GM12878 (cell line): Measurements from ENCODE around the gene MOCOS. TPM values are rescaled to one million over a fixed set of nuclear protein-coding genes. Genes with fewer than 3 reads are reported as not detected.

Source experiments
- ATAC-seq: fragments of 200-7000 bp; cut with Tn5 transposase; 3 replicates; pipeline ENCODE4 v1.9.1; 2020; ENCODE audit warnings: mild to moderate bottlenecking, moderate library complexity
- BruUV-seq: library from RNA; stranded (reverse); fragments of 400-500 nt; replicated peaks from 2 replicates; lab custom pipeline; 2021; lab: Mats Ljungman, UMichigan
- CTCF ChIA-PET: fragments of 300-600 bp; sonication (Branson Sonifier 250); formaldehyde crosslinking; extraction: SDS; loops from one replicate; lab custom pipeline; 2021; ENCODE audit warnings: inconsistent platforms; lab: Yijun Ruan, JAX
- POLR2A ChIA-PET: fragments of 350-600 bp; formaldehyde crosslinking; extraction: SDS; loops from one replicate; lab custom pipeline; 2021; ENCODE audit warnings: inconsistent platforms; lab: Charles Lee
- RAD21 ChIA-PET: fragments of 300-600 bp; sonication (Branson Sonifier 250); formaldehyde crosslinking; loops from one replicate; lab custom pipeline; 2023; ENCODE audit warnings: antibody characterized with exemption; ENCODE audit not compliant: unreplicated experiment; lab: Charles Lee
- SMC1A ChIA-PET: fragments of 300-600 bp; sonication (Branson Sonifier 250); formaldehyde crosslinking; loops from one replicate; lab custom pipeline; 2023; ENCODE audit not compliant: unreplicated experiment, uncharacterized antibody; lab: Charles Lee
- DNase-seq: peaks from one replicate; pipeline ENCODE4 v3.0.0-alpha.2; 2011; ENCODE audit warnings: low read depth, low spot score
- FAIRE-seq: peaks from 3 replicates; lab custom pipeline; 2011; peaks lifted over from hg19 to GRCh38; lab: Jason Lieb, UNC
- H2AFZ ChIP-seq: 2 replicates; pipeline ENCODE4 v1.6.0; 2011; ENCODE audit warnings: low read depth, low read length, control low read depth; ENCODE audit not compliant: control insufficient read depth
- H3K27ac ChIP-seq: 2 replicates; pipeline ENCODE4 v1.5.1; 2011; ENCODE audit warnings: control low read depth; ENCODE audit not compliant: control insufficient read depth, insufficient read depth
- H3K27me3 ChIP-seq, 2 experiments: replicated peaks in 1 of 2; 2 replicates each; pipeline versions ENCODE4 v1.6.0 to v1.6.1; 2011; ENCODE audit warnings: low read length in 1 of 2; ENCODE audit not compliant: control insufficient read depth in 2 of 2, insufficient read depth in 2 of 2
- H3K36me3 ChIP-seq, 2 experiments: 2 replicates each; pipeline ENCODE4 v1.5.1; 2011; ENCODE audit warnings: low read length in 1 of 2; ENCODE audit not compliant: control insufficient read depth in 2 of 2, insufficient read depth in 2 of 2
- H3K4me1 ChIP-seq: 2 replicates; pipeline ENCODE4 v1.6.1; 2011; ENCODE audit warnings: mild to moderate bottlenecking, low read length, moderate library complexity, mixed read lengths; ENCODE audit not compliant: control insufficient read depth, insufficient read depth
- H3K4me2 ChIP-seq: 2 replicates; pipeline ENCODE4 v1.6.0; 2011; ENCODE audit warnings: control low read depth; ENCODE audit not compliant: control insufficient read depth, insufficient read depth
- H3K4me3 ChIP-seq: fragments of 200-600 bp; sonication (generic); 2 replicates; pipeline ENCODE4 v1.5.1; 2016
- H3K79me2 ChIP-seq: 2 replicates; pipeline ENCODE4 v1.6.0; 2011; ENCODE audit warnings: low read length; ENCODE audit not compliant: control insufficient read depth, insufficient read depth
- H3K9ac ChIP-seq: 2 replicates; pipeline ENCODE4 v1.8.0; 2011; ENCODE audit warnings: low read length, control low read depth, mixed read lengths; ENCODE audit not compliant: control insufficient read depth, insufficient read depth
- H3K9me3 ChIP-seq: replicated peaks from 3 replicates; pipeline ENCODE4 v1.5.1; 2011; ENCODE audit warnings: mild to moderate bottlenecking, low read length; ENCODE audit not compliant: control insufficient read depth, insufficient read depth
- H4K20me1 ChIP-seq: 2 replicates; pipeline ENCODE4 v1.6.0; 2011; ENCODE audit not compliant: control insufficient read depth, insufficient read depth
- ATF7 ChIP-seq: fragments of 450-650 bp; IDR thresholded peaks from 2 replicates; pipeline ENCODE4 v1.6.1; 2016; ENCODE audit warnings: low read depth, mild to moderate bottlenecking
- HDAC6 ChIP-seq: fragments of 200-600 bp; sonication (generic); IDR thresholded peaks from one replicate; pipeline ENCODE4 v1.8.0; 2017; ENCODE audit warnings: antibody characterized with exemption; ENCODE audit not compliant: unreplicated experiment
- HDGF ChIP-seq: fragments of 450-650 bp; IDR thresholded peaks from 2 replicates; pipeline ENCODE4 v1.6.1; 2016; ENCODE audit warnings: antibody characterized with exemption
- JUND ChIP-seq: IDR thresholded peaks from 2 replicates; pipeline ENCODE4 v1.6.1; 2012; ENCODE audit warnings: low read depth, mild to moderate bottlenecking, low read length, improper control_type of control experiment, moderate library complexity
- NFIC ChIP-seq: IDR thresholded peaks from 2 replicates; pipeline ENCODE4 v1.6.1; 2012; ENCODE audit warnings: low read depth, mild to moderate bottlenecking, inconsistent platforms, low read length, moderate library complexity
- PKNOX1 ChIP-seq: fragments of 450-650 bp; IDR thresholded peaks from 2 replicates; pipeline ENCODE4 v1.6.1; 2016; ENCODE audit warnings: mild to moderate bottlenecking
- POLR2A ChIP-seq: IDR thresholded peaks from 2 replicates; pipeline ENCODE4 v1.6.1; 2011; ENCODE audit warnings: low read depth, mild to moderate bottlenecking, low read length
- POLR2AphosphoS2 ChIP-seq: IDR thresholded peaks from 2 replicates; pipeline ENCODE4 v1.6.1; 2011; ENCODE audit warnings: low read depth, mild to moderate bottlenecking, low read length, improper control_type of control experiment, moderate library complexity
- SMC3 ChIP-seq: IDR thresholded peaks from 2 replicates; pipeline ENCODE4 v1.6.1; 2011; ENCODE audit warnings: low read length, improper control_type of control experiment, borderline replicate concordance
- SUPT20H ChIP-seq: IDR thresholded peaks from 2 replicates; pipeline ENCODE4 v1.6.1; 2011; ENCODE audit warnings: low read depth, mild to moderate bottlenecking, low read length, moderate library complexity, borderline replicate concordance; ENCODE audit not compliant: control insufficient read depth
- WGBS: methylation state at CpG from one replicate; pipeline ENCODE4 v1.1.6; 2016; ENCODE audit warnings: low lambda C conversion rate; ENCODE audit not compliant: insufficient replicate concordance, insufficient coverage; ENCODE audit errors: missing lambda C conversion rate; 5-methylcytosine and 5-hydroxymethylcytosine counted together
- in situ Hi-C: fragments of 300-500 bp; cut with MboI; formaldehyde crosslinking; loops from 9 replicates; pipeline ENCODE4 v1.14.3; 2018; ENCODE audit warnings: mixed read lengths
- intact Hi-C: fragments of 100-400 bp; cut with micrococcal nuclease; formaldehyde crosslinking; loops from one replicate; pipeline ENCODE4 v1.14.2; 2022; ENCODE audit not compliant: unreplicated experiment
- polyA plus RNA-seq, 11 experiments: library from polyadenylated mRNA; depleted of rRNA in 4 of 11; unstranded in 6 of 11; stranded (reverse) in 5 of 11; fragments of >200 nt; fragmentation: Nextera tagmentation in 4 of 11; fragmentation: Illumina TruSeq in 1 of 11; extraction: Ambion mirVana in 4 of 11; extraction: Trizol in 1 of 11; gene quantifications; 1 replicate in 1 of 11; 2 replicates in 10 of 11; pipeline versions ENCODE4 v1.2.1 to v1.2.3, GENCODE V29; 2011 to 2016; ENCODE audit warnings: inconsistent platforms in 2 of 11, missing spikeins in 2 of 11, low read depth in 1 of 11
- total RNA-seq, 4 experiments: library from RNA; depleted of rRNA in 3 of 4; stranded (reverse); fragments of >200 nt in 3 of 4; fragmentation: Illumina TruSeq in 1 of 4; extraction: Trizol in 1 of 4; gene quantifications; 2 replicates each; pipeline versions ENCODE4 v1.2.1 to v1.2.3, GENCODE V29; 2013 to 2021
- TF ChIP-seq, protein P1 (sequence below): IDR thresholded peaks from 2 replicates; pipeline ENCODE4 v1.6.1; 2011; ENCODE audit warnings: borderline replicate concordance, low read depth, mild to moderate bottlenecking, moderate library complexity, mixed read lengths, low read length; ENCODE audit not compliant: insufficient read depth; ENCODE audit errors: extremely low read length

The MOCOS gene
- total and polyA plus RNA-seq, 10 of the 15 experiments (the other 5 are each of a cell fraction or from before 2014, with no cell fraction given): 0.16 to 0.56 (median 0.33) TPM

DNA sequence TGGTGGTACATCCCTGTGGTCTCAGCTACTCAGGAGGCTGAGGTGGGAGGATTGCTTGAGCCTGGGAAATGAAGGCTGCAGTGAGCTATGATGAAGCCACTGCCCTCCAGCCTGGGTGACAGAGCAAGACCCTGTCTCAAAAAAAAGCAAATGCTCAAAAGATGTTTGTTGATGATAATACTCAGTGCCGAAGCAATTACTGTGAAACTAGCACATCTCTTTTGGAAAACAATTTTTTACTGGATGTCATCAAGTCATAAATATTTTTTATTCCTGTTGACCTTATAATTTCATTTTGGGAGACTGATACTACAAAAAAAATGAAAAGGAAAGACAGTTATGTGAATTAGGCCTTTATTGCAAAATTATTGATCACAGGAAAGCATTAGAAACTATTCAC, 75.7 kb downstream of the MOCOS start:
- H3K36me3 ChIP-seq: no peaks in the 10 kb centered on the region
- FAIRE-seq (no peak), DNase-seq (no peak), ATAC-seq (no peak)
- H3K4me3 ChIP-seq: no peak overlapping the region
- no peaks in the 10 kb centered on the region for H3K9me3 ChIP-seq
- H3K4me2 ChIP-seq: no peak overlapping the region
- no peaks in the 10 kb centered on the region for H4K20me1 ChIP-seq
- TF ChIP-seq HDAC6: no peak
- TF ChIP-seq, protein P1, sequence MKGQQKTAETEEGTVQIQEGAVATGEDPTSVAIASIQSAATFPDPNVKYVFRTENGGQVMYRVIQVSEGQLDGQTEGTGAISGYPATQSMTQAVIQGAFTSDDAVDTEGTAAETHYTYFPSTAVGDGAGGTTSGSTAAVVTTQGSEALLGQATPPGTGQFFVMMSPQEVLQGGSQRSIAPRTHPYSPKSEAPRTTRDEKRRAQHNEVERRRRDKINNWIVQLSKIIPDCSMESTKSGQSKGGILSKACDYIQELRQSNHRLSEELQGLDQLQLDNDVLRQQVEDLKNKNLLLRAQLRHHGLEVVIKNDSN: no peak
- no peak for TF ChIP-seq POLR2A
- TF ChIP-seq HDGF: no peak
- no peak for TF ChIP-seq PKNOX1
- no peak for TF ChIP-seq JUND
- TF ChIP-seq SUPT20H: no peak
- no peak for TF ChIP-seq POLR2AphosphoS2
- TF ChIP-seq NFIC: no peak
- no peak for TF ChIP-seq SMC3
- TF ChIP-seq ATF7: no peak
- H3K4me1 ChIP-seq: no peaks in the 10 kb centered on the region
- 72% methylated on average over 1 of the region's 1 CpG for WGBS
- H3K9ac ChIP-seq: no peak overlapping the region
- no TSS peak for BruUV-seq
- ChIA-PET CTCF (no interaction called here), SMC1A (interaction anchor here (1.3 kb wide), 1 partner anchor 99 kb away, joined by 3 read pairs; no protein-coding TSS in a partner anchor), POLR2A (no interaction called here), RAD21 (no interaction called here)
- H2AFZ ChIP-seq: no peak overlapping the region
- in situ Hi-C loops (no loop called here), intact Hi-C loops (no loop called here)
- no peaks in the 10 kb centered on the region for H3K79me2 ChIP-seq
- H3K27me3 ChIP-seq: no peaks in the 10 kb centered on the region
- no peak overlapping the region for H3K27ac ChIP-seq
